SK-N-SH (cell line): ENCODE data around the gene TTLL6. TPM values are rescaled to one million over a fixed set of nuclear protein-coding genes. Genes with fewer than 3 reads are reported as not detected.

Source experiments
- CTCF ChIA-PET: fragments of 300-600, 350-600 bp; formaldehyde crosslinking; extraction: SDS; loops from one replicate; lab custom pipeline; 2021; lab: Yijun Ruan, JAX
- POLR2A ChIA-PET: fragments of 350-600 bp; sonication (Branson Sonifier 250); formaldehyde crosslinking; extraction: SDS; loops from one replicate; lab custom pipeline; 2020; ENCODE audit warnings: antibody characterized with exemption, inconsistent platforms; lab: Yijun Ruan, JAX
- DNase-seq: peaks from one replicate; pipeline ENCODE4 v3.0.0; 2012
- H2AFZ ChIP-seq: fragments of 200-600 bp; sonication (generic); 2 replicates; pipeline ENCODE4 v1.8.1; 2016; ENCODE audit warnings: antibody characterized with exemption, mild to moderate bottlenecking, low read depth
- H3F3A ChIP-seq: fragments of 200-600 bp; sonication (generic); replicated peaks from 2 replicates; pipeline ENCODE3; 2016; ENCODE audit warnings: antibody characterized with exemption, mild to moderate bottlenecking; ENCODE audit not compliant: insufficient read depth
- H3K27ac ChIP-seq, 2 experiments: fragments of 200-500 bp in 1 of 2; fragments of 200-600 bp in 1 of 2; sonication (Bioruptor generic) in 1 of 2; sonication (generic), shearing (Covaris generic) in 1 of 2; 2 replicates each; pipeline versions ENCODE4 v1.5.1 to v1.6.1; 2014 to 2016; ENCODE audit warnings: low read depth in 2 of 2, inconsistent platforms in 1 of 2, low read length in 1 of 2, mild to moderate bottlenecking in 1 of 2, mixed read lengths in 1 of 2
- H3K27me3 ChIP-seq: fragments of 200-600 bp; sonication (generic), shearing (Covaris generic); 2 replicates; pipeline ENCODE4 v1.6.1; 2016; ENCODE audit warnings: mixed run types; ENCODE audit not compliant: insufficient read depth
- H3K36me3 ChIP-seq, 2 experiments: fragments of 200-500 bp in 1 of 2; fragments of 200-600 bp in 1 of 2; sonication (Bioruptor generic) in 1 of 2; sonication (generic) in 1 of 2; replicated peaks in 1 of 2; 2 replicates each; pipeline versions ENCODE3 to v1.5.1; 2014 to 2016; ENCODE audit warnings: low read length in 1 of 2, mild to moderate bottlenecking in 1 of 2; ENCODE audit not compliant: insufficient read depth in 2 of 2, control insufficient read depth in 1 of 2
- H3K4me1 ChIP-seq, 2 experiments: fragments of 200-500 bp in 1 of 2; fragments of 200-600 bp in 1 of 2; sonication (Bioruptor generic) in 1 of 2; sonication (generic), shearing (Covaris generic) in 1 of 2; 2 replicates each; pipeline versions ENCODE4 v1.5.1 to v1.6.1; 2014 to 2016; ENCODE audit warnings: low read depth in 1 of 2, low read length in 1 of 2, mixed run types in 1 of 2; ENCODE audit not compliant: insufficient read depth in 2 of 2, control insufficient read depth in 1 of 2
- H3K4me2 ChIP-seq: fragments of 200-600 bp; sonication (generic), shearing (Covaris generic); 2 replicates; pipeline ENCODE4 v1.6.1; 2017; ENCODE audit warnings: mixed run types
- H3K4me3 ChIP-seq, 2 experiments: fragments of 200-500 bp in 1 of 2; fragments of 200-600 bp in 1 of 2; sonication (Bioruptor generic) in 1 of 2; sonication (generic), shearing (Covaris generic) in 1 of 2; 2 replicates each; pipeline versions ENCODE4 v1.5.1 to v1.8.1; 2014 to 2016; ENCODE audit warnings: low read depth in 2 of 2, inconsistent platforms in 1 of 2, low read length in 1 of 2, mild to moderate bottlenecking in 1 of 2, mixed read lengths in 1 of 2, moderate library complexity in 1 of 2
- H3K79me2 ChIP-seq: fragments of 200-600 bp; sonication (generic); 2 replicates; pipeline ENCODE4 v1.8.1; 2017; ENCODE audit warnings: mild to moderate bottlenecking; ENCODE audit not compliant: insufficient read depth
- H3K9ac ChIP-seq: fragments of 200-600 bp; sonication (generic); 2 replicates; pipeline ENCODE4 v1.6.1; 2017; ENCODE audit warnings: mixed run types
- H3K9me2 ChIP-seq: fragments of 200-600 bp; sonication (generic); 2 replicates; pipeline ENCODE4 v1.6.1; 2017; ENCODE audit warnings: mixed run types
- H3K9me3 ChIP-seq: fragments of 200-600 bp; sonication (generic); 2 replicates; pipeline ENCODE4 v1.6.1; 2017; ENCODE audit warnings: mixed run types, mild to moderate bottlenecking, moderate library complexity
- H4K20me1 ChIP-seq: fragments of 200-600 bp; sonication (generic); 2 replicates; pipeline ENCODE4 v1.6.1; 2017; ENCODE audit warnings: mild to moderate bottlenecking, mixed run types; ENCODE audit not compliant: insufficient read depth
- CHD2 ChIP-seq: fragments of 150-350 bp; IDR thresholded peaks from 2 replicates; pipeline ENCODE4 v1.6.1; 2018; ENCODE audit warnings: low read length; ENCODE audit not compliant: partially characterized antibody
- ELF1 ChIP-seq: IDR thresholded peaks from 2 replicates; pipeline ENCODE4 v1.4.0; 2012
- EP300 ChIP-seq, 2 experiments: IDR thresholded peaks; 2 replicates each; pipeline versions ENCODE4 v1.4.0 to v1.6.1; 2012; ENCODE audit warnings: borderline replicate concordance in 1 of 2, low read depth in 1 of 2, low read length in 1 of 2
- EZH2phosphoT487 ChIP-seq: fragments of 200-600 bp; sonication (generic); IDR thresholded peaks from 2 replicates; pipeline ENCODE4 v1.6.1; 2017; ENCODE audit warnings: low read depth, mixed run types, mild to moderate bottlenecking, antibody characterized with exemption, moderate library complexity, borderline replicate concordance
- FOSL2 ChIP-seq: IDR thresholded peaks from 2 replicates; pipeline ENCODE4 v1.4.0; 2012; ENCODE audit warnings: low read depth, mild to moderate bottlenecking, moderate library complexity, borderline replicate concordance
- NRF1 ChIP-seq: IDR thresholded peaks from 2 replicates; pipeline ENCODE4 v1.6.1; 2012; ENCODE audit warnings: low read depth, mild to moderate bottlenecking, low read length
- RAD21 ChIP-seq: IDR thresholded peaks from 2 replicates; pipeline ENCODE4 v1.6.1; 2012; ENCODE audit warnings: mild to moderate bottlenecking, low read length
- SIN3A ChIP-seq: IDR thresholded peaks from 2 replicates; pipeline ENCODE4 v1.6.1; 2012; ENCODE audit warnings: low read depth, mild to moderate bottlenecking, low read length, moderate library complexity, borderline replicate concordance
- SMC3 ChIP-seq: IDR thresholded peaks from 2 replicates; pipeline ENCODE4 v1.6.1; 2012; ENCODE audit warnings: low read depth, low read length, improper control_type of control experiment
- TAF1 ChIP-seq: IDR thresholded peaks from 2 replicates; pipeline ENCODE4 v1.6.1; 2012; ENCODE audit warnings: low read depth, mild to moderate bottlenecking, low read length, moderate library complexity, borderline replicate concordance
- TCF12 ChIP-seq: IDR thresholded peaks from 2 replicates; pipeline ENCODE4 v1.4.0; 2012
- TEAD4 ChIP-seq: IDR thresholded peaks from 2 replicates; pipeline ENCODE4 v1.4.0; 2012; ENCODE audit warnings: mild to moderate bottlenecking, borderline replicate concordance; ENCODE audit not compliant: insufficient read depth
- WGBS: methylation state at CpG from one replicate; pipeline ENCODE4 v1.1.6; 2017; ENCODE audit warnings: low lambda C conversion rate; 5-methylcytosine and 5-hydroxymethylcytosine counted together
- polyA plus RNA-seq, 3 experiments: library from polyadenylated mRNA; depleted of rRNA; stranded (reverse); fragments of >200 nt; gene quantifications; 2 replicates each; pipeline ENCODE4 v1.2.3, GENCODE V29; 2012
- small RNA-seq, 7 experiments: library from RNA; depleted of rRNA; stranded (forward); fragments of <200 nt; gene quantifications; one replicate each; pipeline ENCODE3, GENCODE V24; 2012
- TF ChIP-seq, protein P1 (sequence below): IDR thresholded peaks from 2 replicates; pipeline ENCODE4 v1.4.0; 2012; ENCODE audit warnings: low read depth, borderline replicate concordance
- TF ChIP-seq, protein P2 (sequence below): IDR thresholded peaks from 2 replicates; pipeline ENCODE4 v1.4.0; 2012; ENCODE audit warnings: low read depth
- TF ChIP-seq, protein P3 (sequence below): IDR thresholded peaks from 2 replicates; pipeline ENCODE4; 2012
- TF ChIP-seq, protein P4 (sequence below): IDR thresholded peaks from 2 replicates; pipeline ENCODE4 v1.4.0; 2012; ENCODE audit warnings: low read depth, borderline replicate concordance
- TF ChIP-seq, protein P5 (sequence below): fragments of 200-600 bp; sonication (generic); IDR thresholded peaks from 2 replicates; pipeline ENCODE4 v1.6.1; 2017; ENCODE audit warnings: antibody characterized with exemption, mild to moderate bottlenecking, moderate library complexity

Gene TTLL6
- polyA plus RNA-seq, 1 of the 3 experiments (the other 2 are of a cell fraction): 3.1 TPM

DNA sequence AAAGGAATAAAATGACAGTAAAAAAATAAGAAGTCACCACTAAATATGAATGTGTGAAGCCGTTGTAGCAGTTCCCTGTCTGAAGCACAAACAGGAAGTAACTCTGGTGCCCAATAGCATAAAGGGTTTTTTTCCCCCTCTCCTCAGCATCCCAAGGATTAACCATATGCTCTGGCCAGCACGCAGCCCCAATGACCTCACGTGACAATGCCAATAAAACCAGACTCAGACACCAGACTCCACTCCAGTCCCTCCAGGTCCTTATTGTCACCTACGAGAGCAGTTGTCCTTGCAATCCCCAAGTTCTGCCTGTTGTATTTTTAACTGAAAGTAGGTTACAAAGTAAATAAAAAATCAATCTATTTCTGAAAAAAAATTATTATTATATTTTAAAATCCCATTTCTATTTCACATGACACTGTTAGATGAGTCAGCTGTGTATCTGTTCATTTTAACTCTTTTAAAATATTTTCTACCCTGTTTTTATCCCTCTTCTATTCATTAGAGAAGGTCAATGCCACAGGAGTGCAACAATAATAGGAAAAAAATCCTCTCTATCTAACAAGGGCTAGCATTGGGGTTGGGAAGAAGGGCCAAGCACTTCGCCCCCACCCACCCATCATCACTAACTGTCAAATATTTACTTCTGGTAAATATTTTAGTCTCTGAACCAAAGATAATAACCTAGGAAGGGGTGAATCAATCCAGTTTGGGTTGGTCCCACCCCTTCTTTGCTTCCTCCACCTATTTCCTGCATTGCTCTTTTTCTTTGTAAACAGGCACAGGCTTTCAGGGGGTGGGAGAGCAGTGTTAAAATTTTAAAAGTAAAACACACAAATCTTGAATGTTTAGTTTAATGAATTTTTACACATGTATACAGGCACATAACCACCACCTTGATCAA is 101.3 kb downstream of the TTLL6 start:
- TF ChIP-seq TEAD4: no peak
- no peak for TF ChIP-seq NRF1
- TF ChIP-seq, protein P1, sequence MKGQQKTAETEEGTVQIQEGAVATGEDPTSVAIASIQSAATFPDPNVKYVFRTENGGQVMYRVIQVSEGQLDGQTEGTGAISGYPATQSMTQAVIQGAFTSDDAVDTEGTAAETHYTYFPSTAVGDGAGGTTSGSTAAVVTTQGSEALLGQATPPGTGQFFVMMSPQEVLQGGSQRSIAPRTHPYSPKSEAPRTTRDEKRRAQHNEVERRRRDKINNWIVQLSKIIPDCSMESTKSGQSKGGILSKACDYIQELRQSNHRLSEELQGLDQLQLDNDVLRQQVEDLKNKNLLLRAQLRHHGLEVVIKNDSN: no peak
- TF ChIP-seq SIN3A: no peak
- TF ChIP-seq, protein P2, sequence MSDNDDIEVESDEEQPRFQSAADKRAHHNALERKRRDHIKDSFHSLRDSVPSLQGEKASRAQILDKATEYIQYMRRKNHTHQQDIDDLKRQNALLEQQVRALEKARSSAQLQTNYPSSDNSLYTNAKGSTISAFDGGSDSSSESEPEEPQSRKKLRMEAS: no peak
- TF ChIP-seq RAD21: no peak
- TF ChIP-seq FOSL2: no peak
- TF ChIP-seq, protein P3, sequence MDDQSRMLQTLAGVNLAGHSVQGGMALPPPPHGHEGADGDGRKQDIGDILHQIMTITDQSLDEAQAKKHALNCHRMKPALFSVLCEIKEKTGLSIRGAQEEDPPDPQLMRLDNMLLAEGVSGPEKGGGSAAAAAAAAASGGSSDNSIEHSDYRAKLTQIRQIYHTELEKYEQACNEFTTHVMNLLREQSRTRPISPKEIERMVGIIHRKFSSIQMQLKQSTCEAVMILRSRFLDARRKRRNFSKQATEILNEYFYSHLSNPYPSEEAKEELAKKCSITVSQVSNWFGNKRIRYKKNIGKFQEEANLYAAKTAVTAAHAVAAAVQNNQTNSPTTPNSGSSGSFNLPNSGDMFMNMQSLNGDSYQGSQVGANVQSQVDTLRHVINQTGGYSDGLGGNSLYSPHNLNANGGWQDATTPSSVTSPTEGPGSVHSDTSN: no peak
- no peak for TF ChIP-seq SMC3
- no peak for TF ChIP-seq TCF12
- TF ChIP-seq EZH2phosphoT487: no peak
- TF ChIP-seq CHD2: no peak
- no peak for TF ChIP-seq TAF1
- TF ChIP-seq ELF1: no peak
- TF ChIP-seq, protein P4, sequence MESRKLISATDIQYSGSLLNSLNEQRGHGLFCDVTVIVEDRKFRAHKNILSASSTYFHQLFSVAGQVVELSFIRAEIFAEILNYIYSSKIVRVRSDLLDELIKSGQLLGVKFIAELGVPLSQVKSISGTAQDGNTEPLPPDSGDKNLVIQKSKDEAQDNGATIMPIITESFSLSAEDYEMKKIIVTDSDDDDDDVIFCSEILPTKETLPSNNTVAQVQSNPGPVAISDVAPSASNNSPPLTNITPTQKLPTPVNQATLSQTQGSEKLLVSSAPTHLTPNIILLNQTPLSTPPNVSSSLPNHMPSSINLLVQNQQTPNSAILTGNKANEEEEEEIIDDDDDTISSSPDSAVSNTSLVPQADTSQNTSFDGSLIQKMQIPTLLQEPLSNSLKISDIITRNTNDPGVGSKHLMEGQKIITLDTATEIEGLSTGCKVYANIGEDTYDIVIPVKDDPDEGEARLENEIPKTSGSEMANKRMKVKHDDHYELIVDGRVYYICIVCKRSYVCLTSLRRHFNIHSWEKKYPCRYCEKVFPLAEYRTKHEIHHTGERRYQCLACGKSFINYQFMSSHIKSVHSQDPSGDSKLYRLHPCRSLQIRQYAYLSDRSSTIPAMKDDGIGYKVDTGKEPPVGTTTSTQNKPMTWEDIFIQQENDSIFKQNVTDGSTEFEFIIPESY: no peak
- TF ChIP-seq, protein P5, sequence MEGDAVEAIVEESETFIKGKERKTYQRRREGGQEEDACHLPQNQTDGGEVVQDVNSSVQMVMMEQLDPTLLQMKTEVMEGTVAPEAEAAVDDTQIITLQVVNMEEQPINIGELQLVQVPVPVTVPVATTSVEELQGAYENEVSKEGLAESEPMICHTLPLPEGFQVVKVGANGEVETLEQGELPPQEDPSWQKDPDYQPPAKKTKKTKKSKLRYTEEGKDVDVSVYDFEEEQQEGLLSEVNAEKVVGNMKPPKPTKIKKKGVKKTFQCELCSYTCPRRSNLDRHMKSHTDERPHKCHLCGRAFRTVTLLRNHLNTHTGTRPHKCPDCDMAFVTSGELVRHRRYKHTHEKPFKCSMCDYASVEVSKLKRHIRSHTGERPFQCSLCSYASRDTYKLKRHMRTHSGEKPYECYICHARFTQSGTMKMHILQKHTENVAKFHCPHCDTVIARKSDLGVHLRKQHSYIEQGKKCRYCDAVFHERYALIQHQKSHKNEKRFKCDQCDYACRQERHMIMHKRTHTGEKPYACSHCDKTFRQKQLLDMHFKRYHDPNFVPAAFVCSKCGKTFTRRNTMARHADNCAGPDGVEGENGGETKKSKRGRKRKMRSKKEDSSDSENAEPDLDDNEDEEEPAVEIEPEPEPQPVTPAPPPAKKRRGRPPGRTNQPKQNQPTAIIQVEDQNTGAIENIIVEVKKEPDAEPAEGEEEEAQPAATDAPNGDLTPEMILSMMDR: no peak
- no peak for TF ChIP-seq EP300 (IDR thresholded peaks at IDR 0.05; ENCODE audit: borderline replicate concordance in 1 of 2, low read depth in 1 of 2, low read length in 1 of 2)
- TF ChIP-seq, all 33 proteins: peak for 0
- H3K9ac ChIP-seq: no peak overlapping the region
- H3K27ac ChIP-seq: no peak overlapping the region
- no peaks in the 10 kb centered on the region for H3K36me3 ChIP-seq
- H3F3A ChIP-seq: peaks cover 3% of the 10 kb centered on the region
- no peaks in the 10 kb centered on the region for H3K79me2 ChIP-seq
- no peak for DNase-seq
- ChIA-PET POLR2A (no interaction called here), CTCF (interaction anchor here (1.0 to 13.9 kb wide), 7 partner anchors 9 to 319 kb away, joined by 3 to 328 read pairs (median 9); no protein-coding TSS in a partner anchor)
- no peaks in the 10 kb centered on the region for H3K4me1 ChIP-seq
- 14% methylated on average over 5 of the region's 5 CpGs for WGBS
- H3K4me2 ChIP-seq: no peak overlapping the region
- peaks cover 93% of the 10 kb centered on the region for H3K27me3 ChIP-seq
- H3K4me3 ChIP-seq: no peak overlapping the region
- H3K9me2 ChIP-seq: no peaks in the 10 kb centered on the region
- no peak overlapping the region for H2AFZ ChIP-seq
- peaks cover 5% of the 10 kb centered on the region; the same call in 1 of the 2 replicates for H4K20me1 ChIP-seq
- H3K9me3 ChIP-seq: no peaks in the 10 kb centered on the region

Small RNAs within 50 kb of the gene (small RNA-seq; reads per million reads assigned to genes)
- gene COX6B1P2 (0 to 1.1 (median 0) reads per million in 7 experiments), gene MIR3185 (0 reads per million in 7 experiments), gene RF02132 (0 reads per million in 7 experiments), gene RF02133 (0 reads per million in 7 experiments), gene RN7SL125P (0 to 0.21 (median 0) reads per million in 7 experiments)

Other genes starting within 250 kb of the TTLL6 start
- gene HOXB4, start 238.9 kb downstream of the TTLL6 start, polyA plus RNA-seq (2012; rRNA removed): 0.03 TPM in 2 replicates
- gene HOXB3, start 227.0 kb downstream of the TTLL6 start, polyA plus RNA-seq (2012; rRNA removed): 0.10 and 0.46 TPM in 2 replicates
- gene HOXB5, start 223.4 kb downstream of the TTLL6 start, polyA plus RNA-seq (2012; rRNA removed): not detected in 2 replicates
- gene HOXB6, start 212.2 kb downstream of the TTLL6 start, polyA plus RNA-seq (2012; rRNA removed): not detected in 2 replicates
- not detected in 2 replicates for gene HOXB7, start 206.2 kb downstream of the TTLL6 start, polyA plus RNA-seq (2012; rRNA removed)
- not detected in 2 replicates for gene HOXB8, start 201.9 kb downstream of the TTLL6 start, polyA plus RNA-seq (2012; rRNA removed)
- not detected in 2 replicates for gene HOXB9, start 190.9 kb downstream of the TTLL6 start, polyA plus RNA-seq (2012; rRNA removed)
- gene PRAC1, start 94.7 kb downstream of the TTLL6 start, polyA plus RNA-seq (2012; rRNA removed): not detected in 2 replicates
- gene PRAC2, start 94.0 kb downstream of the TTLL6 start, polyA plus RNA-seq (2012; rRNA removed): not detected in 2 replicates
- not detected in 2 replicates for gene HOXB13, start 88.5 kb downstream of the TTLL6 start, polyA plus RNA-seq (2012; rRNA removed)
- 49.9 and 67.7 TPM in 2 replicates for gene CALCOCO2, start 13.8 kb upstream of the TTLL6 start, polyA plus RNA-seq (2012; rRNA removed)
- 382 and 684 TPM in 2 replicates for gene ATP5MC1, start 75.6 kb upstream of the TTLL6 start, polyA plus RNA-seq (2012; rRNA removed)
- gene UBE2Z, start 91.2 kb upstream of the TTLL6 start, polyA plus RNA-seq (2012; rRNA removed): 168 and 207 TPM in 2 replicates
- 329 and 358 TPM in 2 replicates for gene SNF8, start 127.6 kb upstream of the TTLL6 start, polyA plus RNA-seq (2012; rRNA removed)
- gene GIP, start 151.4 kb upstream of the TTLL6 start, polyA plus RNA-seq (2012; rRNA removed): 0.29 and 0.64 TPM in 2 replicates
- gene IGF2BP1, start 180.2 kb upstream of the TTLL6 start, polyA plus RNA-seq (2012; rRNA removed): 0.02 and 0.05 TPM in 2 replicates